ENCODE results near the gene CAD. TPM values are rescaled to one million over a fixed set of nuclear protein-coding genes. Genes with fewer than 3 reads are reported as not detected.

Gene CAD
- polyA plus RNA-seq, 2 of the 4 experiments (the other 2 are of a cell fraction), result 50.5 to 69.3 TPM

DNA sequence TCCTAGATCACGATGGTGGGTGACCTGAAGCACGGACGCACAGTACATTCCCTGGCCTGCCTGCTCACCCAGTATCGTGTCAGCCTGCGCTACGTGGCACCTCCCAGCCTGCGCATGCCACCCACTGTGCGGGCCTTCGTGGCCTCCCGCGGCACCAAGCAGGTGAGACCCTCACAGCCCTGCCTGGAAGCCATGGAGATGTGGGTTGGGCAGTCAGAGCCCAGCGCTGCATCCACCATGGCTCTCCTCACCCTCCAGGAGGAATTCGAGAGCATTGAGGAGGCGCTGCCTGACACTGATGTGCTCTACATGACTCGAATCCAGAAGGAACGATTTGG lies 25.4 kb downstream of the CAD start:
- WGBS (ENCODE audit: missing lambda C conversion rate), result 94% methylated on average over 16 of the region's 16 CpGs

DNA sequence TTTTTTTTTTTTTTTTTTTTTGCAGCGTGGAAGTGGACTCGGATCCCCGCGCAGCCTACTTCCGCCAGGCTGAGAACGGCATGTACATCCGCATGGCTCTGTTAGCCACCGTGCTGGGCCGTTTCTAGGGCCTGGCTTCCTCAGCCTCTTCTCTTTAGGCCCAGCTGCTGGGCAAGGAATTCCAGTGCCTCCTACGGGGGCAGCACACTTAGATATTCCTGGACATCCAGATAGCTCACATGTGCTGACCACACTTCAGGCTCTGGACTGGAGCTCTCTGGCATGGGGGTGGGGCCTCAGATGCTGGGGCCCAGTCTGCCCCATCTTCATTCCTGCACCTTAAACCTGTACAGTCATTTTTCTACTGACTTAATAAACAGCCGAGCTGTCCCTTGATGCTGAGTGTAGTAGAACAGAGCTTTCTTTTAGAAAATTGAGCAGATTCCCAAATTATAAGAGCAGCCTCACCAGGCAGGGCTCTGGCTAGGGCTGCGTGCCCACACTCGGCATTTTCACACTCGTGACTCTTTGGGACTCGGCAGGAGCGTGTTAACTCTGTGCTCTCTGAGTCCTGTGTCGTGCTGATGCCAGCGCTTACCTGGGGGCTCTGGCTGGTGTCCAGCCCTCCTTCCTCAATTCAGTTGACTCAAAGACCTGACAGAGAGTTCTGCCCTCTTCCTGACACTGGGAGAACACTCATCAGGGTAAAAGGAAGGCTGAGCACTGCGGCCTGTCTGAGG lies 26.4 kb downstream of the CAD start:
- CTCF ChIA-PET, result interaction anchor here (0.7 to 3.2 kb wide), 5 partner anchors 13 to 1966 kb away, joined by 3 to 23 read pairs (median 4); no protein-coding TSS in a partner anchor
- no peak for TF ChIP-seq EP300 (IDR thresholded peaks at IDR 0.05)
- no peak for TF ChIP-seq HEYL (CRISPR knock-in tag; IDR thresholded peaks at IDR 0.05)
- no peak for TF ChIP-seq CBX8 (IDR thresholded peaks at IDR 0.05)
- no peak for TF ChIP-seq RAD21 (conservative IDR thresholded peaks at IDR 0.05 in 1 of 2, IDR thresholded peaks at IDR 0.05 in 1 of 2)
- no peak for TF ChIP-seq RNF2 (IDR thresholded peaks at IDR 0.05; ENCODE audit: borderline replicate concordance, low read depth)
- TF ChIP-seq BHLHE40 (IDR thresholded peaks at IDR 0.05; ENCODE audit: low read depth, low read length), result no peak
- no peak for TF ChIP-seq ZC3H11A (IDR thresholded peaks at IDR 0.05)
- TF ChIP-seq PHF8 (IDR thresholded peaks at IDR 0.05; ENCODE audit: borderline replicate concordance, low read depth), result no peak
- TF ChIP-seq RFX5 (IDR thresholded peaks at IDR 0.05), result no peak
- TF ChIP-seq JUN (IDR thresholded peaks at IDR 0.05), result no peak
- TF ChIP-seq, protein P1, sequence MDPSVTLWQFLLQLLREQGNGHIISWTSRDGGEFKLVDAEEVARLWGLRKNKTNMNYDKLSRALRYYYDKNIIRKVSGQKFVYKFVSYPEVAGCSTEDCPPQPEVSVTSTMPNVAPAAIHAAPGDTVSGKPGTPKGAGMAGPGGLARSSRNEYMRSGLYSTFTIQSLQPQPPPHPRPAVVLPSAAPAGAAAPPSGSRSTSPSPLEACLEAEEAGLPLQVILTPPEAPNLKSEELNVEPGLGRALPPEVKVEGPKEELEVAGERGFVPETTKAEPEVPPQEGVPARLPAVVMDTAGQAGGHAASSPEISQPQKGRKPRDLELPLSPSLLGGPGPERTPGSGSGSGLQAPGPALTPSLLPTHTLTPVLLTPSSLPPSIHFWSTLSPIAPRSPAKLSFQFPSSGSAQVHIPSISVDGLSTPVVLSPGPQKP (IDR thresholded peaks at IDR 0.05; ENCODE audit: low read depth, low read length), result no peak
- TF ChIP-seq, protein P2, sequence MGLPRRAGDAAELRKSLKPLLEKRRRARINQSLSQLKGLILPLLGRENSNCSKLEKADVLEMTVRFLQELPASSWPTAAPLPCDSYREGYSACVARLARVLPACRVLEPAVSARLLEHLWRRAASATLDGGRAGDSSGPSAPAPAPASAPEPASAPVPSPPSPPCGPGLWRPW (IDR thresholded peaks at IDR 0.05), result no peak
- TF ChIP-seq KDM5A (IDR thresholded peaks at IDR 0.05), result no peak

More for the DNA sequence above, 25.4 kb downstream of the CAD start:
- Histone ChIP-seq H3K27ac (no peak overlapping the region), H3K9me3 (no peaks in the 10 kb centered on the region), H3K4me1 (no peaks in the 10 kb centered on the region), H3K4me3 (no peak overlapping the region), H3K4me2 (no peak overlapping the region)
- no peak for DNase-seq (ENCODE audit: low read depth in 1 of 2, low spot score in 1 of 2)
- ChIA-PET POLR2A (no interaction called here), CTCF (interaction anchor here (0.7 to 5.6 kb wide), 9 partner anchors 8 to 1965 kb away, joined by 3 to 45 read pairs (median 5); no protein-coding TSS in a partner anchor)
- ATAC-seq, result no peak
- no peak for FAIRE-seq
- TF ChIP-seq KDM1A (IDR thresholded peaks at IDR 0.05; ENCODE audit: low read depth) (no peak), EHMT2 (IDR thresholded peaks at IDR 0.05; ENCODE audit: low read depth) (no peak), TFCP2L1 (CRISPR knock-in tag; IDR thresholded peaks at IDR 0.05) (no peak), ZFP36 (IDR thresholded peaks at IDR 0.05; ENCODE audit: borderline replicate concordance, partially characterized antibody) (no peak), NR3C1 (IDR thresholded peaks at IDR 0.05) (no peak)
- TF ChIP-seq, protein P3, sequence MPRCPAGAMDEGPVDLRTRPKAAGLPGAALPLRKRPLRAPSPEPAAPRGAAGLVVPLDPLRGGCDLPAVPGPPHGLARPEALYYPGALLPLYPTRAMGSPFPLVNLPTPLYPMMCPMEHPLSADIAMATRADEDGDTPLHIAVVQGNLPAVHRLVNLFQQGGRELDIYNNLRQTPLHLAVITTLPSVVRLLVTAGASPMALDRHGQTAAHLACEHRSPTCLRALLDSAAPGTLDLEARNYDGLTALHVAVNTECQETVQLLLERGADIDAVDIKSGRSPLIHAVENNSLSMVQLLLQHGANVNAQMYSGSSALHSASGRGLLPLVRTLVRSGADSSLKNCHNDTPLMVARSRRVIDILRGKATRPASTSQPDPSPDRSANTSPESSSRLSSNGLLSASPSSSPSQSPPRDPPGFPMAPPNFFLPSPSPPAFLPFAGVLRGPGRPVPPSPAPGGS (IDR thresholded peaks at IDR 0.05), result no peak
- TF ChIP-seq, protein P4, sequence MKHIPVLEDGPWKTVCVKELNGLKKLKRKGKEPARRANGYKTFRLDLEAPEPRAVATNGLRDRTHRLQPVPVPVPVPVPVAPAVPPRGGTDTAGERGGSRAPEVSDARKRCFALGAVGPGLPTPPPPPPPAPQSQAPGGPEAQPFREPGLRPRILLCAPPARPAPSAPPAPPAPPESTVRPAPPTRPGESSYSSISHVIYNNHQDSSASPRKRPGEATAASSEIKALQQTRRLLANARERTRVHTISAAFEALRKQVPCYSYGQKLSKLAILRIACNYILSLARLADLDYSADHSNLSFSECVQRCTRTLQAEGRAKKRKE (CRISPR knock-in tag; IDR thresholded peaks at IDR 0.05; ENCODE audit: low read depth), result no peak

More for the DNA sequence above, 26.4 kb downstream of the CAD start:
- 92% methylated on average over 19 of the region's 19 CpGs for WGBS (ENCODE audit: missing lambda C conversion rate)
- Histone ChIP-seq H3K27ac (no peak overlapping the region), H3K4me3 (no peak overlapping the region), H3K4me2 (no peak overlapping the region), H3K4me1 (no peaks in the 10 kb centered on the region), H3K9me3 (no peaks in the 10 kb centered on the region)
- POLR2A ChIA-PET, result no interaction called here
- peak in 1 of 2 experiments; percentile 4; a peak in 1 of 6 replicates for ATAC-seq
- no peak for DNase-seq (ENCODE audit: low read depth in 1 of 2, low spot score in 1 of 2)
- no peak for FAIRE-seq

Data from A549 (cell line).